ENCODE measurements around the gene GRID1. TPM values are rescaled to one million over a fixed set of nuclear protein-coding genes. Genes with fewer than 3 reads are reported as not detected.

Gene GRID1
- total RNA-seq, 1 donor from 2014 or later = not detected

- CTCF ChIA-PET = no interaction called here
- no peak for DNase-seq
- Mint-ChIP-seq H3K36me3 (ENCODE audit: low read depth) (no peaks in the 10 kb centered on the region), H3K4me1 (no peaks in the 10 kb centered on the region), H3K4me3 (no peak overlapping the region), H3K9me3 (peaks cover 4% of the 10 kb centered on the region), H3K27me3 (peaks cover 24% of the 10 kb centered on the region), H3K27ac (no peak overlapping the region)
- intact Hi-C loops (cut with micrococcal nuclease) = no loop called here
- no peak for TF ChIP-seq CTCF (IDR thresholded peaks at IDR 0.05)
- no peak for ATAC-seq (ENCODE audit: low read depth)
- POLR2A ChIA-PET = no interaction called here
These were observed 369.1 kb downstream of the GRID1 start for GRCh38 chr10:85997544-85997943.

- no peak for TF ChIP-seq CTCF (IDR thresholded peaks at IDR 0.05)
- peaks cover 4% of the 10 kb centered on the region for H3K9me3 Mint-ChIP-seq
- intact Hi-C loops (cut with micrococcal nuclease) = no loop called here
- H3K27me3 Mint-ChIP-seq = peaks cover 22% of the 10 kb centered on the region
- ChIA-PET POLR2A (no interaction called here), CTCF (interaction anchor here (1.2 to 1.5 kb wide), 2 partner anchors 379 to 383 kb away, joined by 3 read pairs; no protein-coding TSS in a partner anchor)
- no peak for ATAC-seq (ENCODE audit: low read depth)
- no peaks in the 10 kb centered on the region for H3K36me3 Mint-ChIP-seq (ENCODE audit: low read depth)
- DNase-seq = no peak
- H3K4me1 Mint-ChIP-seq = no peaks in the 10 kb centered on the region
- H3K27ac Mint-ChIP-seq = no peak overlapping the region
- no peak overlapping the region for H3K4me3 Mint-ChIP-seq
These were observed 370.8 kb downstream of the GRID1 start for GRCh38 chr10:85995791-85996190.

GRCh38 chr10:85993840-85994507, 372.6 kb downstream of the GRID1 start:
- Mint-ChIP-seq H3K36me3 (ENCODE audit: low read depth) (no peaks in the 10 kb centered on the region), H3K9me3 (peaks cover 4% of the 10 kb centered on the region), H3K4me3 (no peak overlapping the region), H3K27ac (no peak overlapping the region), H3K4me1 (no peaks in the 10 kb centered on the region), H3K27me3 (peaks cover 25% of the 10 kb centered on the region)
- ChIA-PET POLR2A (no interaction called here), CTCF (no interaction called here)
- ATAC-seq (ENCODE audit: low read depth) (no peak), DNase-seq (no peak)
- intact Hi-C loops (cut with micrococcal nuclease) = no loop called here
- TF ChIP-seq CTCF (IDR thresholded peaks at IDR 0.05) = no peak

- POLR2A ChIA-PET = no interaction called here
- Mint-ChIP-seq H3K4me3 (no peak overlapping the region), H3K9me3 (peaks cover 4% of the 10 kb centered on the region), H3K27ac (no peak overlapping the region), H3K27me3 (peaks cover 32% of the 10 kb centered on the region), H3K36me3 (ENCODE audit: low read depth) (no peaks in the 10 kb centered on the region), H3K4me1 (no peaks in the 10 kb centered on the region)
- TF ChIP-seq CTCF (IDR thresholded peaks at IDR 0.05) = no peak
- intact Hi-C loops (cut with micrococcal nuclease) = no loop called here
- DNase-seq (no peak), ATAC-seq (ENCODE audit: low read depth) (no peak)
- CTCF ChIA-PET = no interaction called here
These were observed 373.5 kb downstream of the GRID1 start for GRCh38 chr10:85993140-85993539.

GRCh38 chr10:85992324-85992723, 374.3 kb downstream of the GRID1 start:
- H3K9me3 Mint-ChIP-seq = no peaks in the 10 kb centered on the region
- H3K36me3 Mint-ChIP-seq (ENCODE audit: low read depth) = no peaks in the 10 kb centered on the region
- ChIA-PET POLR2A (no interaction called here), CTCF (no interaction called here)
- intact Hi-C loops (cut with micrococcal nuclease) = no loop called here
- no peaks in the 10 kb centered on the region for H3K4me1 Mint-ChIP-seq
- TF ChIP-seq CTCF (IDR thresholded peaks at IDR 0.05) = no peak
- ATAC-seq (ENCODE audit: low read depth) (no peak), DNase-seq (no peak)
- peaks cover 30% of the 10 kb centered on the region for H3K27me3 Mint-ChIP-seq
- H3K27ac Mint-ChIP-seq = no peak overlapping the region
- H3K4me3 Mint-ChIP-seq = no peak overlapping the region

Data from activated B cell treated with CpG ODN at 0.5 μM for 24 hours (primary cell).